ENCODE measurements around the gene PACRG.
"Not testable (repeated sequence)": the region's sequence is repeated elsewhere in the genome, so short reads cannot be mapped to it uniquely, and the experiment has no call there.

The PACRG gene

GRCh38 chr6:163298079-163298830 lies 570.5 kb downstream of the PACRG start:
- DNase-seq = no peak

GRCh38 chr6:163300838-163301237 lies 573.1 kb downstream of the PACRG start:
- DNase-seq = no peak

- no peak for DNase-seq
These were observed 574.2 kb downstream of the PACRG start for GRCh38 chr6:163301726-163302635.

- no peak for DNase-seq
These were observed 575.0 kb downstream of the PACRG start for GRCh38 chr6:163302747-163303146.

- no peak for DNase-seq
These were observed 578.2 kb downstream of the PACRG start for GRCh38 chr6:163306000-163306399.

- no peak for DNase-seq
These were observed 581.1 kb downstream of the PACRG start for GRCh38 chr6:163308629-163309440.

- DNase-seq = no peak
These were observed 581.8 kb downstream of the PACRG start for GRCh38 chr6:163309491-163310026.

GRCh38 chr6:163310096-163310972 lies 582.6 kb downstream of the PACRG start:
- no peak for DNase-seq

- DNase-seq = no peak
These were observed 583.2 kb downstream of the PACRG start for GRCh38 chr6:163310973-163311383.

- DNase-seq = no peak
These were observed 584.1 kb downstream of the PACRG start for GRCh38 chr6:163311830-163312229.

GRCh38 chr6:163313566-163313965 lies 585.8 kb downstream of the PACRG start:
- DNase-seq = no peak

GRCh38 chr6:163313981-163314380 lies 586.2 kb downstream of the PACRG start:
- DNase-seq = no peak

GRCh38 chr6:163314791-163315470 lies 587.2 kb downstream of the PACRG start:
- no peak for DNase-seq

- not testable (repeated sequence) for DNase-seq
These were observed 589.2 kb downstream of the PACRG start for GRCh38 chr6:163316866-163317495.

GRCh38 chr6:163318071-163318786 lies 590.5 kb downstream of the PACRG start:
- no peak for DNase-seq

- no peak for DNase-seq
These were observed 592.0 kb downstream of the PACRG start for GRCh38 chr6:163319609-163320366.

- no peak for DNase-seq
These were observed 592.6 kb downstream of the PACRG start for GRCh38 chr6:163320402-163320801.

- no peak for DNase-seq
These were observed 593.0 kb downstream of the PACRG start for GRCh38 chr6:163320804-163321203.

GRCh38 chr6:163321717-163322116 lies 593.9 kb downstream of the PACRG start:
- DNase-seq = no peak

Measured in central memory CD4-positive, alpha-beta T cell (primary cell).